Fibroblast of the aortic adventitia (primary cell): ENCODE results near the gene DYNC1I1. TPM values are rescaled to one million over a fixed set of nuclear protein-coding genes. Genes with fewer than 3 reads are reported as not detected.

Experiments
- DNase-seq: peaks from one replicate; pipeline ENCODE4 v3.0.0-alpha.2; 2010; ENCODE audit warnings: low read depth
- H3K4me3 ChIP-seq: 2 replicates; pipeline ENCODE4 v1.5.1; 2011; ENCODE audit warnings: low read depth, mild to moderate bottlenecking, control low read depth, low read length, moderate library complexity
- total RNA-seq: library from RNA; depleted of rRNA; stranded (reverse); fragments of >200 nt; gene quantifications from 2 replicates; pipeline ENCODE4 v1.2.3, GENCODE V29; 2012; ENCODE audit warnings: low replicate concordance
- TF ChIP-seq, protein P1 (sequence below): IDR thresholded peaks from 2 replicates; pipeline ENCODE4 v1.5.1; 2011; ENCODE audit warnings: mild to moderate bottlenecking, low read length, control low read depth, inconsistent platforms; ENCODE audit not compliant: insufficient read depth

Gene DYNC1I1
- total RNA-seq, 1 donor = 0.54 TPM

DNA sequence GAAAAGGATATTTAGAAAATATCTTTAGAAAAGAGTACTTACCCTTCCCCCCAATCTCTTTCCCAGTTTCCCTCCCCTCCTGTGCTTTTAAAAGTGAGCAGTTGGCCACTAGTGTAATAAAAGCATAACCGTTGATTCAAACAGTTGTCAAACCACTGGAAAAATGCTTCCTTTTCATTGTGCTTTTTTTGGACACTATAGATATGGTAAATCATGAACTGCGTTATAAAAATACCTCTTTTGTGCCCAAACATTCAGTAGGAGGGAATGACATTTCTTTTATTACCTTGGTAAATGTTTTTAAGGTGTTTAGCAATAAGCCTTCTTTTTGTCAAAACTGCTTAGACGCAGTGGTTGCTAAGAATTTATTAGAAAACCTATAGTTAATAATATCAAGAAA, 317.2 kb downstream of the DYNC1I1 start:
- TF ChIP-seq, protein P1, sequence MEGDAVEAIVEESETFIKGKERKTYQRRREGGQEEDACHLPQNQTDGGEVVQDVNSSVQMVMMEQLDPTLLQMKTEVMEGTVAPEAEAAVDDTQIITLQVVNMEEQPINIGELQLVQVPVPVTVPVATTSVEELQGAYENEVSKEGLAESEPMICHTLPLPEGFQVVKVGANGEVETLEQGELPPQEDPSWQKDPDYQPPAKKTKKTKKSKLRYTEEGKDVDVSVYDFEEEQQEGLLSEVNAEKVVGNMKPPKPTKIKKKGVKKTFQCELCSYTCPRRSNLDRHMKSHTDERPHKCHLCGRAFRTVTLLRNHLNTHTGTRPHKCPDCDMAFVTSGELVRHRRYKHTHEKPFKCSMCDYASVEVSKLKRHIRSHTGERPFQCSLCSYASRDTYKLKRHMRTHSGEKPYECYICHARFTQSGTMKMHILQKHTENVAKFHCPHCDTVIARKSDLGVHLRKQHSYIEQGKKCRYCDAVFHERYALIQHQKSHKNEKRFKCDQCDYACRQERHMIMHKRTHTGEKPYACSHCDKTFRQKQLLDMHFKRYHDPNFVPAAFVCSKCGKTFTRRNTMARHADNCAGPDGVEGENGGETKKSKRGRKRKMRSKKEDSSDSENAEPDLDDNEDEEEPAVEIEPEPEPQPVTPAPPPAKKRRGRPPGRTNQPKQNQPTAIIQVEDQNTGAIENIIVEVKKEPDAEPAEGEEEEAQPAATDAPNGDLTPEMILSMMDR = no peak
- DNase-seq = no peak
- H3K4me3 ChIP-seq = no peak overlapping the region

DNA sequence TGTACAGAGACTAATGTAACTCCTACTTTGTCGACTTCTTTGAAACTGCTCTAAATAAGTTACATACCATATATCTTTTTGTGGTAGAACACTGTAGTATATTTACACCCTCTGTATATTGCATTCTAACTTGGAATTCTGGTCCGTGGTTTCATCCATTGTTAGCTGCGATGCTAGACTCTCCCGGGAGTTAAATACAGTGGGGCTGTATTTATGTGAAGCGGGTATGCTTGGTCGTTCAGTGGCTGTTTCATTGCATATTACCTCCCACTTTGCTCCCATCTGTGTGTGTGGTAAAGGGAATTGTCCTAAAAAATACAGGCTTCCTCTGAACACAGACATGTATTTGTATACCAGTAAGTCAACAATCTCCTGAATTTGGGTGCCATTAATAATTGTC, 318.4 kb downstream of the DYNC1I1 start:
- TF ChIP-seq, protein P1 = no peak
- H3K4me3 ChIP-seq = no peak overlapping the region
- no peak for DNase-seq

DNA sequence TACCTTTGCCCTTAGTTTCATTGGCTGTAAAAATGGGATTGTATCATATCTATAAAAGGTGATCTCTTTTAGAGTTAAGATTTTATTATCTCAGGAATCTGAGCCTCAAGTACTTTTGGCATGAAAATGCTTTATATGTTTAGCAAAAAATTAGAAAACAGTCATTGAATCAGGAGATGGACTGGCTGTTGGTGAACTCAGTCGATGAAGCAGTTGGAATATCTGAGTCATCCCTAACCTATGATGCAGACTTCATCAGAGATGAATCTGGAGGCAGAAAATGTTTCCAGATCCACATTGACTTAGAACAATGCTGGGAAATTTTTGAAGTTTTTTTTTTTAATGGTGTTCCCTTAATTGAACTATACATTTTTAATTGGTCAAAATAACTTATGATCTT, 321.1 kb downstream of the DYNC1I1 start:
- TF ChIP-seq, protein P1 = no peak
- peak; percentile 88 for DNase-seq
- H3K4me3 ChIP-seq = no peak overlapping the region

DNA sequence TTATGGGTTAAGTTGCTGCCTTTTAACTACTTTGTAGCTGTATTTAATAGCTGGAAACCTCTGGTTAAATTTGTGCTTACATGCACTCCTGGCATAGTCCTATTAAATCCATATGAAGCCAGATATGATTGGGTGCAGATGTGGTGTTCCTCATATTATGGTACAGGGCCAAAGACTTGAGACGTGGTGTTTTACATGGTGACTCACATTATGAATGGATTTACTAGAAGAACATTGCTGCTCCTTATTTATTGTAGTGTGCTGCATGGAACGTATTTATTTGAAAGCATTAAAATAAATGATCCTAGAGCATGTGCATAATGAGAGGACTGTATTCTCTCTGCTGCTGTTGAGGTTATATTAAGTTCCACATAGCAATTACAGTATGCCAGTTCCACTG, 325.5 kb downstream of the DYNC1I1 start:
- TF ChIP-seq, protein P1 = no peak
- DNase-seq = peak; percentile 67
- no peak overlapping the region for H3K4me3 ChIP-seq

DNA sequence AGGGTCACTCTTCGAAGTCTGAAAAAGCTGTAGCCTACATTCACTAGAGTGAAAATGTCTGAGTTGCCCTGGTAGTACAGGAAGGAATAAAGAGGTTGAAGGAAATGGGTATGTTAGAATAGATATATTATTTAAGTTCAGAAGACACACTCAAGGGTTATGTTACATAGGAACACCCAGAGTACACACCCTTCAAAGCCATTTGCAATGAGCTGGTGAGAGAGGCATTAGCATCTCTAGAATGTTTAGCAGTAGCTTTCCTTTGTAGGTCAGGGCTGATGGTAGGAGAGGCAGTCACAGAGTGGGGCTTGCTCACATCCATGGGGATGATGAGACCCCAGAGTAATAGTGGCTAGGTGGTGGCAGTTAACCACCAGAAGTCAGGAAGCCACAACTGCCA, 328.4 kb downstream of the DYNC1I1 start:
- no peak for DNase-seq
- TF ChIP-seq, protein P1 = no peak
- no peak overlapping the region for H3K4me3 ChIP-seq

DNA sequence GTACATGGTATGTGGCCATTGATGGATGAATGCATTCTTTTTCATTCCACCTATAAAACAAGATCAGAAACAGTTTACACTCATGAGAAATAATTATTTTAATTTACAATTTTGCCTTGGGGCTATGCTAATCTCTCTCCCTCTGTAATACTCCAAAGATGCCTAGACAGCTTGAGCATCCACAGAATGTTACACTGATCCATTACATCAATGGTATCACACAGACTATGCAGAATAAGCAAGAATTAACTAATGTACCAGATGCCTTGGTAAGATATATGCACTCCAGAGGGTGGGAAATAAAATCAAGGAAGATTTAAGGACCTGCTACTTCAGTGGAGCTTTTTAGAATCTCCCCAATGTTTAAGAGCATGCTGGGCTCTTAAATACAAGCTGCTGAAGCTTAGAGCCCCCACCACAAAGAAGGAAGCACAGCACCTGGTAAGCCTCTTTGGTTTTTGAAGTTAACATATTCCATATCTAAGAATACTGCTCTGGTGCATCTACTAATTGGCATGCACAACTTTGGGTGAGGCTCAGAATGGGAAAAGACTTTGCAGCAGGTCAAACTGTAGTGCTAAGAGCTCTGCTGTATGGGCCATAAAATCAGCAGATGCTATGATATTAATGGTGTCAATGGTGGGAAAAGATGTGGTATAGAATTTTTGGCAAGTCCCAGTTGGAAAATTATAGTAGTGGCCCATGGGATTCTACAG, 329.9 kb downstream of the DYNC1I1 start:
- no peak overlapping the region for H3K4me3 ChIP-seq
- TF ChIP-seq, protein P1 = no peak
- DNase-seq = no peak

DNA sequence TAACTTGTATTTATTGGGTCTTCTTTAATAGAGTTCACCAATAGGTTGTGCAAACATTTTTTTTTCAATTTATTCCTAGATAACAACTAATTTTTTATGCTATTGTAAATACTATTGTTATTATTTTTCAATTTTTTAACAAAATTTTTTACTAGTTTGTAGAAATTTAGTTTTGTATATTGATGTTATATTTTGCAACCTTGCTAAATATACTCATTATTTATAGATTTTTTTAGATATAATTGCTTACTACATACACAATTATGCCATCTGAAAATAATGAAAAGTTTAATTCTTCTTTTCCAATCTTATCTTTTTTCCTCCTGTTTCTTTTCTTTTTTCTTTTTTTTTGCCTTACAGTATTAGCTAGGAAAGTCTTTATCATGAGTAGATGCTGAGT, 332.6 kb downstream of the DYNC1I1 start:
- no peak for DNase-seq
- TF ChIP-seq, protein P1 = no peak
- H3K4me3 ChIP-seq = no peak overlapping the region
